Lung (tissue), 12 donors: Measurements from ENCODE around the gene FOXM1. TPM values are rescaled to one million over a fixed set of nuclear protein-coding genes. Genes with fewer than 3 reads are reported as not detected.

Source experiments
- ATAC-seq: fragments of 200-7000 bp; cut with Tn5 transposase; one replicate; pipeline ENCODE4 v1.9.1; 2020; ENCODE audit warnings: moderate number of reproducible peaks; ENCODE audit not compliant: insufficient read depth, low FRiP score
- DNase-seq, 3 donors: peaks; one replicate each; pipeline ENCODE4 v3.0.0-alpha.2; 2013 to 2017
- H3K27ac ChIP-seq, 2 donors: one replicate each; pipeline ENCODE4 v1.5.1; 2013; ENCODE audit warnings: mild to moderate bottlenecking in 2 of 2, moderate library complexity in 2 of 2, control low read depth in 1 of 2, inconsistent platforms in 1 of 2, low read depth in 1 of 2, low read length in 1 of 2
- H3K27me3 ChIP-seq, 3 donors: one replicate each; pipeline ENCODE4 v1.5.1; 2013; ENCODE audit warnings: low read length in 2 of 3; ENCODE audit not compliant: control insufficient read depth in 3 of 3, insufficient read depth in 3 of 3
- H3K36me3 ChIP-seq, 4 donors: one replicate each; pipeline ENCODE4 v1.5.1; 2013; ENCODE audit warnings: low read length in 4 of 4, mild to moderate bottlenecking in 1 of 4, moderate library complexity in 1 of 4; ENCODE audit not compliant: control insufficient read depth in 4 of 4, insufficient read depth in 4 of 4
- H3K4me1 ChIP-seq, 5 donors: one replicate each; pipeline ENCODE4 v1.5.1; 2013; ENCODE audit warnings: low read length in 5 of 5, mild to moderate bottlenecking in 2 of 5, moderate library complexity in 1 of 5; ENCODE audit not compliant: control insufficient read depth in 5 of 5, insufficient read depth in 5 of 5
- H3K4me3 ChIP-seq: one replicate; pipeline ENCODE4 v1.5.1; 2013; ENCODE audit warnings: mild to moderate bottlenecking, control low read depth, moderate library complexity
- H3K9ac ChIP-seq, 2 donors: one replicate each; pipeline ENCODE4 v1.5.1; 2013; ENCODE audit warnings: low read length in 2 of 2, control low read depth in 1 of 2; ENCODE audit not compliant: insufficient read depth in 1 of 2
- H3K9me3 ChIP-seq, 4 donors: one replicate each; pipeline ENCODE4 v1.5.1; 2013; ENCODE audit warnings: low read length in 3 of 4, mild to moderate bottlenecking in 1 of 4, moderate library complexity in 1 of 4; ENCODE audit not compliant: control insufficient read depth in 4 of 4, insufficient read depth in 3 of 4
- WGBS, 2 donors: extraction: QIAGEN DNeasy Blood & Tissue Kit; methylation state at CpG; one replicate each; pipeline ENCODE4 v1.1.7; 2013; 5-methylcytosine and 5-hydroxymethylcytosine counted together
- polyA plus RNA-seq, 2 donors: library from polyadenylated mRNA; stranded (reverse); fragments of 200-250 nt; gene quantifications; one replicate each; pipeline ENCODE4 v1.2.1, GENCODE V29; 2013
- total RNA-seq, 2 donors: library from RNA; depleted of rRNA in 1 of 2; stranded (reverse); fragments of >200 nt in 1 of 2; gene quantifications; one replicate each; pipeline ENCODE4 v1.2.1, GENCODE V29; 2014 to 2021
- TF ChIP-seq, protein P1 (sequence below): IDR thresholded peaks from 2 replicates; pipeline ENCODE4 v1.5.1; 2012; ENCODE audit warnings: mild to moderate bottlenecking; ENCODE audit errors: control extremely low read depth, extremely low read depth
- donor health status: control.
- donor health status: control.
- donor health status: Bipolar disorder and iron deficiency.
- donor health status: healthy.
- donor health status: DM: yes; HTN: yes; CAD: no.

Gene FOXM1
- total and polyA plus RNA-seq, 4 donors, result 1.6 to 4.0 (median 3.2) TPM

DNA sequence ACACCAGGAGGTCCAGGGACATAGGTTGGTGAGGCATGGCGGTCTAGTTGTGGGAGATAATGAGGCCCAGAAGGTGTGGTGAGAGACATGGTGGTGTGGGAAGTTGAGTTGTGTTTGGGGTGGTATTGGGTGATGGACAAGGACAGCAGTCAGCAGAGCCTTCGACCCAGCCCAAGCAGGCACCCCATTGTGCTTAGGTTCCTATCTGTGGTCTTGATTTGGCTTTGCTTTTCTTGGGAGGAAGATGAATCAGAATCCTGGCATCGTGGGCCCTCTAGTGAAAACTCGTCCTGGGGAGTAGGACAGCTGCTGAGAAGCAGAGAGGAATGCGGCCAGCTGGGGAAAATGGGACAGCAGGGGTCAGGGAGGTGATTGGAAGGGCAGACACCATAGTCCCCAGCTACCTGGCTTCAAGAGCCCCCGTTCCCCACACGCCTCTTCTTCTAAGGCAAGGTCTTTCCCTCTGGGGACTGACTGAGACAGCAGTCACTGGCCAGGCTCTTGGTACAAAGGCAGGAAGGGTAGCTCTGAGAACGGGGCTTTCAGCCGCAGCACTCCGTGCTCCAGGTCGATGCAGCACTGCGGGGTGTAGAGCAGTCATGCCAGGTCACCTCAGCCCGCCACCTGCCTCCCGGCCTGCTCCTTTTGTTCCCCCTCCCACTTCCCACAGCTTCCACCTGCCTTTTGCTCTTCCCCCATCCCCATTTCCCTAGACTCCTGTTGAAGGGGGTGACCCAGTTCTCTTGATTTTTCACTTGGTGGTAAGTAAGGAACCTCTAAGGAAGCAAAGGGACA lies 50.1 kb downstream of the FOXM1 start:
- H3K36me3 ChIP-seq, result peaks cover 23 to 57% (median 40%) of the 10 kb centered on the region in 4 donors
- H3K9me3 ChIP-seq, result no peaks in the 10 kb centered on the region
- ATAC-seq (no peak), DNase-seq (no peak)
- no peak overlapping the region for H3K27ac ChIP-seq
- WGBS, 2 donors, result 90 to 91% methylated on average over 14 of the region's 14 CpGs
- no peak overlapping the region for H3K9ac ChIP-seq
- H3K4me1 ChIP-seq, result no peaks in the 10 kb centered on the region
- TF ChIP-seq, protein P1, sequence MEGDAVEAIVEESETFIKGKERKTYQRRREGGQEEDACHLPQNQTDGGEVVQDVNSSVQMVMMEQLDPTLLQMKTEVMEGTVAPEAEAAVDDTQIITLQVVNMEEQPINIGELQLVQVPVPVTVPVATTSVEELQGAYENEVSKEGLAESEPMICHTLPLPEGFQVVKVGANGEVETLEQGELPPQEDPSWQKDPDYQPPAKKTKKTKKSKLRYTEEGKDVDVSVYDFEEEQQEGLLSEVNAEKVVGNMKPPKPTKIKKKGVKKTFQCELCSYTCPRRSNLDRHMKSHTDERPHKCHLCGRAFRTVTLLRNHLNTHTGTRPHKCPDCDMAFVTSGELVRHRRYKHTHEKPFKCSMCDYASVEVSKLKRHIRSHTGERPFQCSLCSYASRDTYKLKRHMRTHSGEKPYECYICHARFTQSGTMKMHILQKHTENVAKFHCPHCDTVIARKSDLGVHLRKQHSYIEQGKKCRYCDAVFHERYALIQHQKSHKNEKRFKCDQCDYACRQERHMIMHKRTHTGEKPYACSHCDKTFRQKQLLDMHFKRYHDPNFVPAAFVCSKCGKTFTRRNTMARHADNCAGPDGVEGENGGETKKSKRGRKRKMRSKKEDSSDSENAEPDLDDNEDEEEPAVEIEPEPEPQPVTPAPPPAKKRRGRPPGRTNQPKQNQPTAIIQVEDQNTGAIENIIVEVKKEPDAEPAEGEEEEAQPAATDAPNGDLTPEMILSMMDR, result no peak
- no peaks in the 10 kb centered on the region for H3K27me3 ChIP-seq
- H3K4me3 ChIP-seq, result no peak overlapping the region

- H3K4me1 ChIP-seq, result no peaks in the 10 kb centered on the region
- WGBS, 2 donors, result 97 to 98% methylated on average over 3 of the region's 3 CpGs
- ATAC-seq, result no peak
Observed at GRCh38 chr12:2826036-2826435, 50.9 kb downstream of the FOXM1 start.

DNA sequence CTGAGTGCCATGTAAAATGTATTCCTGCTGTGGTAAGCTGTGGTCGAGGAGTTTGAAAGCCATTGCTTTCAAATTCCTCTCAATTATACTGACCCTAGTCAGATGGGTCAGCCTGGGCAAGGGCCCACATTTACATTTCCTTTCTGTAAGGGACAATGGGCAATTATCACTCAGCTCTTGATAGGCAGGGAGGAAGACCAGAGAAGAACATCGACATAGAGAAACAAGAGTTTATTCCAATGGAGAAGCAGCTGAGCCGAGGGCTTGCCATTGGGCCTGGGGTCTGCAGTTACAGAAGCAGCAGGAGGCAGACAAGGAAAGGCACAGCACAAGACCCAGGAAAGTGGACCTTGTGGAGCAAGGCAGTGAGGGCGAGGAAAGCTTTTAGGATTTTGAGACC lies 51.8 kb downstream of the FOXM1 start:
- TF ChIP-seq, protein P1, result no peak
- 83 to 87% methylated on average over 4 of the region's 4 CpGs for WGBS, 2 donors

More at GRCh38 chr12:2826036-2826435, 50.9 kb downstream of the FOXM1 start:
- TF ChIP-seq, protein P1, result no peak
- H3K36me3 ChIP-seq, result peaks cover 23 to 61% (median 48%) of the 10 kb centered on the region in 4 donors
- no peak overlapping the region for H3K9ac ChIP-seq
- H3K4me3 ChIP-seq, result no peak overlapping the region
- H3K27ac ChIP-seq, result no peak overlapping the region
- no peaks in the 10 kb centered on the region for H3K9me3 ChIP-seq
- DNase-seq, result no peak
- no peaks in the 10 kb centered on the region for H3K27me3 ChIP-seq

GRCh38 chr12:2824541-2824940 lies 52.4 kb downstream of the FOXM1 start:
- peaks cover 23 to 71% (median 54%) of the 10 kb centered on the region in 4 donors for H3K36me3 ChIP-seq
- WGBS, 2 donors, result 88 to 91% methylated on average over 6 of the region's 6 CpGs
- no peak overlapping the region for H3K9ac ChIP-seq
- H3K4me1 ChIP-seq, result no peaks in the 10 kb centered on the region
- DNase-seq (no peak), ATAC-seq (no peak)
- no peaks in the 10 kb centered on the region for H3K27me3 ChIP-seq
- TF ChIP-seq, protein P1, result no peak
- no peak overlapping the region for H3K27ac ChIP-seq
- no peaks in the 10 kb centered on the region for H3K9me3 ChIP-seq
- no peak overlapping the region for H3K4me3 ChIP-seq

More for the DNA sequence above, 51.8 kb downstream of the FOXM1 start:
- DNase-seq, result no peak
- Histone ChIP-seq H3K9ac (no peak overlapping the region), H3K27me3 (no peaks in the 10 kb centered on the region), H3K9me3 (no peaks in the 10 kb centered on the region), H3K27ac (no peak overlapping the region), H3K4me1 (no peaks in the 10 kb centered on the region), H3K4me3 (no peak overlapping the region), H3K36me3 (peaks cover 23 to 67% (median 52%) of the 10 kb centered on the region in 4 donors)
- ATAC-seq, result no peak
